Astrocyte of the cerebellum (primary cell): ENCODE measurements around the gene GBGT1.
A peak's percentile ranks its signal among the peaks of the same experiment; 100 is the strongest.

Source experiments
- DNase-seq: peaks from one replicate; pipeline ENCODE4 v3.0.0-alpha.2; 2011; ENCODE audit warnings: low read depth
- H3K4me3 ChIP-seq: 2 replicates; pipeline ENCODE4 v1.5.1; 2011; ENCODE audit warnings: mild to moderate bottlenecking, low read depth, low read length, moderate library complexity
- in situ Hi-C: cut with HindIII; loops from 2 replicates; pipeline ENCODE4 v1.10.0; 2017; ENCODE audit warnings: low sequenced_read_pairs
- TF ChIP-seq, protein P1 (sequence below): IDR thresholded peaks from 2 replicates; pipeline ENCODE4 v1.5.1; 2012; ENCODE audit warnings: low read length, low read depth, moderate library complexity, mild to moderate bottlenecking; ENCODE audit errors: missing control alignments

GBGT1 gene

DNA sequence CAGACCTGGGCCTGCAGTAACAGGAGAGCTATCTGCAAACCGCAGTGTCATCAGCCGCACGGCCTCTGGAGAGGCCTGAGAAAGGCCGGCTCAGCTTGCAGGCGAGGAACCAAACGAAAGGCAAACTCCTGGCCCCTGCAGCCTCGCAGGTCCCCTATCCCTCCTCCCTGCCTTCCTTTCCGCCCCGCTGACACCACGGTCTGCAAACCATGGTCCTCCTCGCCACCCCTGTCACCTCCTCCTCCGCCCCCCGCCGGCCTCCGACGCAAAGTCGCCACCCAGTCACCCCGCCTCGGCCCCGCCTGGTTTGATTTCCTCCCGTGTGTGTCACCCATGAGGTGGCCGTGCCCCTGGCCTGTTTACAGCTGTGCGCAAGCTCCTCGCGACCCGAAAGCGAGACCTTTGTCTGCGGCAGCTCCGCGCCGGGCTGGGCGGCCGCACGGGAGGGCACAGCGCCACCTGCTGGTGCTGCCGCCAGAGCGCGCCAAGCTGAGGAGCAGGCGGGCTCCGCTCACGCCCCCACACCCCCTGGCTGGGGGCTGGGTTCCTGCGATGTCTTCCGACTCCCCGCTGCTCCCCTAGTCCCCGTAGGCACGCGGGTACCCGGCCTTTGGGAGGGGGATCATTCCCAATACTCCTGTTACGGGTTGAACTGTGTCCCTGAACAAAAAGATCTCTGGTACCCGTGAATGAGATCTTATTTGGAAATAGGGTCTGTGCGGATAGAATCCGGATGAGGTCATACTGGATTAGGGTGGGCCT, 19.4 kb downstream of the GBGT1 start:
- no peak for DNase-seq
- in situ Hi-C loops, result no loop called here
- TF ChIP-seq, protein P1, sequence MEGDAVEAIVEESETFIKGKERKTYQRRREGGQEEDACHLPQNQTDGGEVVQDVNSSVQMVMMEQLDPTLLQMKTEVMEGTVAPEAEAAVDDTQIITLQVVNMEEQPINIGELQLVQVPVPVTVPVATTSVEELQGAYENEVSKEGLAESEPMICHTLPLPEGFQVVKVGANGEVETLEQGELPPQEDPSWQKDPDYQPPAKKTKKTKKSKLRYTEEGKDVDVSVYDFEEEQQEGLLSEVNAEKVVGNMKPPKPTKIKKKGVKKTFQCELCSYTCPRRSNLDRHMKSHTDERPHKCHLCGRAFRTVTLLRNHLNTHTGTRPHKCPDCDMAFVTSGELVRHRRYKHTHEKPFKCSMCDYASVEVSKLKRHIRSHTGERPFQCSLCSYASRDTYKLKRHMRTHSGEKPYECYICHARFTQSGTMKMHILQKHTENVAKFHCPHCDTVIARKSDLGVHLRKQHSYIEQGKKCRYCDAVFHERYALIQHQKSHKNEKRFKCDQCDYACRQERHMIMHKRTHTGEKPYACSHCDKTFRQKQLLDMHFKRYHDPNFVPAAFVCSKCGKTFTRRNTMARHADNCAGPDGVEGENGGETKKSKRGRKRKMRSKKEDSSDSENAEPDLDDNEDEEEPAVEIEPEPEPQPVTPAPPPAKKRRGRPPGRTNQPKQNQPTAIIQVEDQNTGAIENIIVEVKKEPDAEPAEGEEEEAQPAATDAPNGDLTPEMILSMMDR, result peak; percentile 95
- peak overlapping the region; percentile 29 for H3K4me3 ChIP-seq

DNA sequence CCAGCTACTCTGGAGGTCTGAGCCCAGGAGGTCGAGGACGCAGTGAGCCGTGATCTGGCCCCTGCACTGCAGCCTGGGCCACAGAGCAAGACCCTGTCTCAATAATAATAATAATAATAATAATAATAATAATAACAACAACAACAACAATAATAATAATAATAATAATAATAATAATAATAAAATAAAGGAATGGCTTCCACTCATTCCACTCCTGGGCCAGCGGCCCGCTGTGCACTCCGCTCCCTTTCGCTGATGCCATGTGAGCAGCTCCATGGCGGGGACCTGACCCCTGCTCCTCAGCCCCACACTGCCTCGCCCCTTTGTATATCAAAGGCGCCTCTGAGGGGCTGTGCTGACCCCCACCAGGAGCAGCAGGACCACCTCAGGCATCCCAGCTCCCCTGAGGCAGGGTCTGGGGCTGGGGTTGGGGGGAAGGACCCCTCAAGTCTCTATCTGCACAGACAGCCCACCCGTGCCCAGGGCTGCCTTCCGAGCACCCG, 20.0 kb downstream of the GBGT1 start:
- in situ Hi-C loops, result no loop called here

GRCh38 chr9:133142684-133143622, 20.8 kb downstream of the GBGT1 start:
- DNase-seq, result no peak
- TF ChIP-seq, protein P1, result no peak
- in situ Hi-C loops, result no loop called here

More for the DNA sequence above, 20.0 kb downstream of the GBGT1 start:
- no peak overlapping the region for H3K4me3 ChIP-seq
- DNase-seq, result no peak
- TF ChIP-seq, protein P1, result no peak

DNA sequence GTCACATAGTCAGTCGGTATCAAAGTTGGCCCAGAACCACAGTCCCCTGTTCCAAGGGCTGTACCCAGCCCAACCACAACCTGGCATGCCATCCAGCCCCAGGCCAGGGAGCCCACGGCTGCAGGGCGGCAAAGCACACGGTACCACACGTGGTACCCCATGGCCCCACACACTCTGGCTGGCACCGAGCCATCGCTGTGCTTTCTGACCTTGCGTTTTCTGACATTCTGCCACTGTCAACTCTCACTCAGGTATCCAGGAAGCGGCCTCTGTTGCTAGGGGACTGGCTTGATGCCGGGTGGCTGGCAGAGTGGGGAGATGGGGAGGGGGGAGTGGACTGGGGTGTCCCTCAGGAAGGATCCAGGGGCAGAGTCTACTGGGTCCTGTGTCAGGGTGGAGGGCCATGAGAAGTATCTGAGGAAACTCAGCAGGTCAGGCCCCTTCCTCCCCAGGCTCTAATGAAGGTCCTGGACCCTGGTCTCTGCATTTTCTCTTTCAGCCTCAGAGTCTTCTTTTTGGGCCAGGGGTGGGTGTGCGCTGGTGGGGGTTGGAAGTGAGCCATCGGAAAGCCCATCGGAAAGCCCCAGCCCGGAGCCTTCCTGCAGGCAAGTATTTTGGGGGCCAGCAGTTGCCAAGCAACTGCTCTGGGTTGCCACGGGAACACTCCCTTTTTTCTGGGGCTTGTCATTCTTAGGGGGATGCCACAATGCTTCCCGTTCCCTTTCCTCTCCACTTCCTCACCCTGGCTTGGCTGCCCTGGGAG, 21.7 kb downstream of the GBGT1 start:
- no peak for DNase-seq
- no peak overlapping the region for H3K4me3 ChIP-seq
- TF ChIP-seq, protein P1, result no peak
- in situ Hi-C loops, result no loop called here

More at GRCh38 chr9:133142684-133143622, 20.8 kb downstream of the GBGT1 start:
- no peak overlapping the region for H3K4me3 ChIP-seq

DNA sequence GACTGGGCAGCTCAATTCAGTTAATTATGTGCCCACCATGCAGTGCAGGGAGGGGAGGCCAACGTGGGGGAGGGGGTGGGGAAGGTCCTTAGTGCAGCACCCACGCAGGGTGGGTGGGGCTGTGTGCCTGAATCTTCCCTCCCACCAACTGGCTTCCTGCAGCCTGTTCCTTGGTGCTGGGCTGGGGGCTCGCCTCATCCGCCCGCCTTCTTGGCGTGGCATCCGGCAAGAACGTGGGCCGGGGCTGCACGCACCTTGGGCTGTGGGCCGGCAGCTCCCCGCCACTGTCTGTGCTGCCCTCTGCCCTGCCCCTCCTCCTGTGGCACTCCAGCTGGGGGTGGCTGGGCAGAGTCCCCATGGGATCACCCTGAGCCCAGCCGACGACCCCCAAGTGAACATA, 23.1 kb downstream of the GBGT1 start:
- no peak for DNase-seq
- TF ChIP-seq, protein P1, result no peak
- in situ Hi-C loops, result no loop called here

GRCh38 chr9:133140174-133140505, 23.6 kb downstream of the GBGT1 start:
- H3K4me3 ChIP-seq, result no peak overlapping the region
- in situ Hi-C loops, result no loop called here
- TF ChIP-seq, protein P1, result no peak
- no peak for DNase-seq

More for the DNA sequence above, 23.1 kb downstream of the GBGT1 start:
- H3K4me3 ChIP-seq, result no peak overlapping the region
